WTC11 (cell line): ENCODE measurements around the gene TM9SF3. TPM values are rescaled to one million over a fixed set of nuclear protein-coding genes. Genes with fewer than 3 reads are reported as not detected.

ENCODE experiments used
- ATAC-seq: fragments of 200-7000 bp; cut with Tn5 transposase; 2 replicates; pipeline ENCODE4 v1.10.0; 2021; ENCODE audit warnings: mild to moderate bottlenecking, moderate library complexity
- CTCF ChIA-PET: fragments of 300-600 bp; sonication (Branson Sonifier 250); formaldehyde crosslinking; loops from one replicate; lab custom pipeline; 2021; ENCODE audit warnings: antibody characterized with exemption; lab: Charles Lee
- POLR2A ChIA-PET: fragments of 350-600 bp; sonication (Branson Sonifier 250); formaldehyde crosslinking; loops from one replicate; lab custom pipeline; 2021; ENCODE audit warnings: antibody characterized with exemption; lab: Charles Lee
- DNase-seq: peaks from one replicate; pipeline ENCODE4 v3.0.0; 2021; ENCODE audit warnings: low spot score
- H3K27ac Mint-ChIP-seq: 2 replicates; pipeline ENCODE4 v1.8.0; 2021; ENCODE audit warnings: mixed read lengths
- H3K27me3 Mint-ChIP-seq: 2 replicates; pipeline ENCODE4 v1.8.0; 2021; ENCODE audit warnings: low read depth, mild to moderate bottlenecking, moderate library complexity, mixed read lengths
- H3K36me3 Mint-ChIP-seq: 2 replicates; pipeline ENCODE4 v1.8.0; 2021; ENCODE audit warnings: mixed read lengths
- H3K4me1 Mint-ChIP-seq: 2 replicates; pipeline ENCODE4 v1.8.0; 2022; ENCODE audit warnings: mixed read lengths
- H3K4me3 Mint-ChIP-seq: 2 replicates; pipeline ENCODE4 v1.8.0; 2021; ENCODE audit warnings: mild to moderate bottlenecking, moderate library complexity, mixed read lengths
- H3K9me3 Mint-ChIP-seq: 2 replicates; pipeline ENCODE4 v1.8.0; 2021; ENCODE audit warnings: mixed read lengths
- ATF2 ChIP-seq: sonication (generic); formaldehyde crosslinking; IDR thresholded peaks from 2 replicates; pipeline ENCODE4 v1.8.1; 2022; ENCODE audit warnings: low read depth, missing genetic modification reagents, borderline replicate concordance
- CBFB ChIP-seq: sonication (generic); formaldehyde crosslinking; IDR thresholded peaks from 2 replicates; pipeline ENCODE4 v1.8.1; 2022; ENCODE audit warnings: mild to moderate bottlenecking, low read depth, missing genetic modification reagents
- ETV6 ChIP-seq: sonication (generic); formaldehyde crosslinking; IDR thresholded peaks from 2 replicates; pipeline ENCODE4 v1.8.1; 2022; ENCODE audit warnings: mild to moderate bottlenecking, missing genetic modification reagents
- FOXK1 ChIP-seq: sonication (generic); formaldehyde crosslinking; IDR thresholded peaks from 2 replicates; pipeline ENCODE4 v1.8.0; 2022; ENCODE audit warnings: mild to moderate bottlenecking, moderate library complexity, missing genetic modification reagents
- JAZF1 ChIP-seq: fragments of 250-450 bp; sonication (Bioruptor Pico); IDR thresholded peaks from 2 replicates; pipeline ENCODE4 v1.9.0; 2021; ENCODE audit warnings: moderate library complexity, mild to moderate bottlenecking, inconsistent platforms
- MAX ChIP-seq: sonication (generic); formaldehyde crosslinking; IDR thresholded peaks from 2 replicates; pipeline ENCODE4 v1.8.0; 2022; ENCODE audit warnings: mild to moderate bottlenecking, missing genetic modification reagents
- MYBL2 ChIP-seq: sonication (generic); formaldehyde crosslinking; IDR thresholded peaks from 2 replicates; pipeline ENCODE4 v1.8.1; 2023; ENCODE audit warnings: mild to moderate bottlenecking, moderate library complexity, missing genetic modification reagents
- NFE2L1 ChIP-seq: sonication (generic); formaldehyde crosslinking; IDR thresholded peaks from 2 replicates; pipeline ENCODE4 v1.8.1; 2023; ENCODE audit warnings: missing genetic modification reagents
- OVOL2 ChIP-seq: fragments of 250-450 bp; sonication (Bioruptor Pico); IDR thresholded peaks from 2 replicates; pipeline ENCODE4 v1.9.0; 2021; ENCODE audit warnings: mild to moderate bottlenecking, borderline replicate concordance
- SMAD3 ChIP-seq: sonication (generic); formaldehyde crosslinking; IDR thresholded peaks from 2 replicates; pipeline ENCODE4 v1.8.0; 2022; ENCODE audit warnings: missing genetic modification reagents, mild to moderate bottlenecking, borderline replicate concordance
- SOX15 ChIP-seq: fragments of 250-450 bp; sonication (Bioruptor Pico); IDR thresholded peaks from 2 replicates; pipeline ENCODE4 v1.9.0; 2021; ENCODE audit warnings: mild to moderate bottlenecking
- STAT6 ChIP-seq: sonication (generic); formaldehyde crosslinking; conservative IDR thresholded peaks from 2 replicates; pipeline ENCODE4 v1.8.1; 2023; ENCODE audit warnings: mild to moderate bottlenecking, low read depth, missing genetic modification reagents, moderate library complexity
- TEAD1 ChIP-seq: sonication (generic); formaldehyde crosslinking; IDR thresholded peaks from 2 replicates; pipeline ENCODE4 v1.8.0; 2022; ENCODE audit warnings: mild to moderate bottlenecking, missing genetic modification reagents
- ZNF416 ChIP-seq: fragments of 250-450 bp; sonication (Bioruptor Pico); IDR thresholded peaks from 2 replicates; pipeline ENCODE4 v1.9.0; 2021; ENCODE audit warnings: mild to moderate bottlenecking, inconsistent platforms
- ZNF423 ChIP-seq: fragments of 250-450 bp; sonication (Bioruptor Pico); IDR thresholded peaks from 2 replicates; pipeline ENCODE4 v2.1.2; 2022; ENCODE audit warnings: mild to moderate bottlenecking, moderate library complexity
- total RNA-seq: library from RNA; stranded (reverse); gene quantifications from 3 replicates; pipeline ENCODE4 v1.2.3, GENCODE V29; 2021
- TF ChIP-seq, protein P1 (sequence below): fragments of 200-600 bp; IDR thresholded peaks from 2 replicates; pipeline ENCODE4 v1.8.0; 2022; ENCODE audit warnings: antibody characterized with exemption
- TF ChIP-seq, protein P2 (sequence below): fragments of 250-450 bp; sonication (Bioruptor Pico); IDR thresholded peaks from 2 replicates; pipeline ENCODE4 v1.9.0; 2021; ENCODE audit warnings: mild to moderate bottlenecking

Gene TM9SF3
- total RNA-seq, 1 experiment from 2014 or later, result 116 TPM

DNA sequence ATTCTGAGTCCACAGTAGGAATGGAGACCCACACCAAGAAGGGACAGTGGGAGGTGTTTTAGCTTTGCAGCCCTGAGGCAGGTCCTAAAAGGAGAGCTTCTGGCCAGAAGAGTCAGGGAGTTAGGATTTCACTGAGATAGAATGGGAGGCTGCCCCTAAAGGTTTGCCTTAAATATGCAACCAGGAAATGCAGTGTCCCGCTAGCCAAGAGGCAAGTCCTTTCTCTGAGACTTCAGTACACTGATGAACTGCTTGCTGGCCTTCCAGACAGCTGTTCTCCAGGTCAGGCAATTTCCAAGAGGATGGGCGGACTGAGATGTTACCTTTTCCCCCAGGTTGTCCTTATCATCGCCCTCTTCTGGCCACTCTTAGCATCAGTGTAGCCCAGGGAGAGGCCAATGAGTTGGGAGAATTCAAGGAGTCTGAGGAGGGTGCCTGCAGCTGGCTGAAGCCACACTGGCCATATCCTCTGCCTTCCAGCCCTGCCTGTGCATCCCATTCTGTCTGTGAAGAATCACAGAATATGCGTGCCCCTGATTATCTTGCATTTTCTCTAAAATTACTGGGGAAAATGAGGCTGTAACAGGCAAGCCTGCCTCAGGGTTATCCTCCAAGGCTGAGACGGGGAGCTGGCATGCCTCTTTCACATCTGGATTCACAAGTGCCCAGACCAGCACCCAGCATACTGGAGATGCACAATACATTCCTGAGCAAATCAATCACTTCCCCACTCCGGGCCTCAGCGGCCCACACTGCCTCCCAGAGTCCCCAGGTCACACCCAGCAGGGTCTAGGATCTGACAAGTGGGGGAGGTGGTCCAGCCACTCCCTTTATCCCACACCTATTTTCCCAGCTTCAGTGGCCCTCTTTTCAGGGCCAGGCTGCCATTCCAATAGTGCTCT, 75.5 kb downstream of the TM9SF3 start:
- TF ChIP-seq, protein P1, sequence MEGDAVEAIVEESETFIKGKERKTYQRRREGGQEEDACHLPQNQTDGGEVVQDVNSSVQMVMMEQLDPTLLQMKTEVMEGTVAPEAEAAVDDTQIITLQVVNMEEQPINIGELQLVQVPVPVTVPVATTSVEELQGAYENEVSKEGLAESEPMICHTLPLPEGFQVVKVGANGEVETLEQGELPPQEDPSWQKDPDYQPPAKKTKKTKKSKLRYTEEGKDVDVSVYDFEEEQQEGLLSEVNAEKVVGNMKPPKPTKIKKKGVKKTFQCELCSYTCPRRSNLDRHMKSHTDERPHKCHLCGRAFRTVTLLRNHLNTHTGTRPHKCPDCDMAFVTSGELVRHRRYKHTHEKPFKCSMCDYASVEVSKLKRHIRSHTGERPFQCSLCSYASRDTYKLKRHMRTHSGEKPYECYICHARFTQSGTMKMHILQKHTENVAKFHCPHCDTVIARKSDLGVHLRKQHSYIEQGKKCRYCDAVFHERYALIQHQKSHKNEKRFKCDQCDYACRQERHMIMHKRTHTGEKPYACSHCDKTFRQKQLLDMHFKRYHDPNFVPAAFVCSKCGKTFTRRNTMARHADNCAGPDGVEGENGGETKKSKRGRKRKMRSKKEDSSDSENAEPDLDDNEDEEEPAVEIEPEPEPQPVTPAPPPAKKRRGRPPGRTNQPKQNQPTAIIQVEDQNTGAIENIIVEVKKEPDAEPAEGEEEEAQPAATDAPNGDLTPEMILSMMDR, result peak; percentile 33
- TF ChIP-seq OVOL2, result no peak
- TF ChIP-seq, all 79 proteins: peak for 1
- H3K9me3 Mint-ChIP-seq, result no peaks in the 10 kb centered on the region
- H3K4me3 Mint-ChIP-seq, result peak overlapping the region; percentile 77
- ATAC-seq, result peak; percentile 22
- H3K27me3 Mint-ChIP-seq, result peaks cover 40% of the 10 kb centered on the region
- peak; percentile 80 for DNase-seq
- no peak overlapping the region; the same call in 1 of the 2 replicates for H3K27ac Mint-ChIP-seq
- ChIA-PET CTCF (interaction anchor here (0.6 to 7.9 kb wide), 39 partner anchors 8 to 818 kb away, joined by 3 to 240 read pairs (median 4); partner anchors contain the start of genes TCTN3 and ZNF518A), POLR2A (no interaction called here)
- H3K4me1 Mint-ChIP-seq, result peaks cover 49% of the 10 kb centered on the region
- no peaks in the 10 kb centered on the region for H3K36me3 Mint-ChIP-seq

DNA sequence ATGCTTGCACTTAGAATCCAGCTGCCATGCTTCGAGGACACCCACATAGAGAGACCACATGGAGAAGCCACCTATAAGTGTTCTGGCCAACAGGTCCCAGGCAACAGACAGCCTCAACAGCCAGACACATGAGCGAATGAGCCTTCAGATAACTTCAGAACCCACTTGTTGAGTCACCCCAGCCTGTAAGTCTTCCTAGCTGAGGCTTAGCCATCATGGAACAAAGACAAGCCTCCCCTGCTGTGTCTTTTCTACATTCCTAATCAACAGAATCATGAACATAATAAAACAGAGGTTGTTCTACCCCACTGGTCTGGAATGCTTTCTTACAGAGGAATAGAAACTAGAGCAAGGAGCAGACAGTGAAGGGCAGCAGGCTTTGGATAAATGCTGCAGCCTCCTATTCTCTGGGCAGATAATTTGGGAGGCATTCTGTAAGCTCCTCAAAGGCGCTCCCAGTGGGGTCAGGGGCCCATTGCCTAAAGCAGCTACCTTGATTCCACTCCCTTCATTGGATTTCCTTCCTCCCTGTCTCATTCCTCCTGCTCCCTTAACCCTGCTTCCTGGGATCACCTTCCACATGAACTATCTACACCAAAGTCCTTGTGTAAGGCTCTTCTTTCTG, 77.7 kb downstream of the TM9SF3 start:
- Mint-ChIP-seq H3K36me3 (no peaks in the 10 kb centered on the region), H3K27ac (peak overlapping the region; percentile 97)
- peak; percentile 17 for ATAC-seq
- TF ChIP-seq JAZF1 (CRISPR knock-in tag) (no peak), ZNF423 (peak; percentile 29; the same call in 1 of the 2 replicates), TEAD1 (CRISPR knock-in tag) (peak; percentile 73; the same call in 1 of the 2 replicates), ATF2 (CRISPR knock-in tag) (no peak), ETV6 (peak; percentile 33; the same call in 1 of the 2 replicates)
- TF ChIP-seq, protein P2, sequence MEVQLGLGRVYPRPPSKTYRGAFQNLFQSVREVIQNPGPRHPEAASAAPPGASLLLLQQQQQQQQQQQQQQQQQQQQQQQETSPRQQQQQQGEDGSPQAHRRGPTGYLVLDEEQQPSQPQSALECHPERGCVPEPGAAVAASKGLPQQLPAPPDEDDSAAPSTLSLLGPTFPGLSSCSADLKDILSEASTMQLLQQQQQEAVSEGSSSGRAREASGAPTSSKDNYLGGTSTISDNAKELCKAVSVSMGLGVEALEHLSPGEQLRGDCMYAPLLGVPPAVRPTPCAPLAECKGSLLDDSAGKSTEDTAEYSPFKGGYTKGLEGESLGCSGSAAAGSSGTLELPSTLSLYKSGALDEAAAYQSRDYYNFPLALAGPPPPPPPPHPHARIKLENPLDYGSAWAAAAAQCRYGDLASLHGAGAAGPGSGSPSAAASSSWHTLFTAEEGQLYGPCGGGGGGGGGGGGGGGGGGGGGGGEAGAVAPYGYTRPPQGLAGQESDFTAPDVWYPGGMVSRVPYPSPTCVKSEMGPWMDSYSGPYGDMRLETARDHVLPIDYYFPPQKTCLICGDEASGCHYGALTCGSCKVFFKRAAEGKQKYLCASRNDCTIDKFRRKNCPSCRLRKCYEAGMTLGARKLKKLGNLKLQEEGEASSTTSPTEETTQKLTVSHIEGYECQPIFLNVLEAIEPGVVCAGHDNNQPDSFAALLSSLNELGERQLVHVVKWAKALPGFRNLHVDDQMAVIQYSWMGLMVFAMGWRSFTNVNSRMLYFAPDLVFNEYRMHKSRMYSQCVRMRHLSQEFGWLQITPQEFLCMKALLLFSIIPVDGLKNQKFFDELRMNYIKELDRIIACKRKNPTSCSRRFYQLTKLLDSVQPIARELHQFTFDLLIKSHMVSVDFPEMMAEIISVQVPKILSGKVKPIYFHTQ, result no peak
- TF ChIP-seq, all 79 proteins: peak for 3
- Mint-ChIP-seq H3K27me3 (peaks cover 24% of the 10 kb centered on the region), H3K4me3 (no peak overlapping the region), H3K4me1 (peaks cover 41% of the 10 kb centered on the region), H3K9me3 (no peaks in the 10 kb centered on the region)
- no peak for DNase-seq
- CTCF ChIA-PET, result interaction anchor here (1.0 to 7.9 kb wide), 13 partner anchors 13 to 572 kb away, joined by 3 to 240 read pairs (median 9); no protein-coding TSS in a partner anchor
- POLR2A ChIA-PET, result no interaction called here

DNA sequence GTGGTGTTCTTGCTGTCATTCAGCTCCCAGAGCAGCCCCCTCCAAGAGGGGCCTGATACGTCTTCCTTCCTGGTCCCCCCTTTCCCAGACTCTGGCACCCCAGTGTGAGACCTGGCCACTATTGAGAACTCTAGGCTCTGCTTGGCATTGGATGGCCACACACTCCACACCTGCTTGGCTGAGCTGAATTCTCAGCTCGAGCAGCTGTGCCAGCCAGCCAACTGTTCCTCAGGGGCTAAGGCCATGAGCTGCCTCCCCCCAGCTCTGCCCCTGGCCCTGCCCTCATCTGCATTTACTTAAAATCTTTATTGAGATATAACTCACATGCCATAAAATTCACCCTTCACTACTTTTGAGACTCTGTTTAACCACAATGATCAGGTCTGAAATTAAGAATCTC, 79.8 kb downstream of the TM9SF3 start:
- H3K4me3 Mint-ChIP-seq, result no peak overlapping the region
- peaks cover 15% of the 10 kb centered on the region for H3K27me3 Mint-ChIP-seq
- CTCF ChIA-PET, result interaction anchor here (0.6 to 0.9 kb wide), 3 partner anchors 28 to 110 kb away, joined by 3 to 4 read pairs (median 3); no protein-coding TSS in a partner anchor
- no peaks in the 10 kb centered on the region for H3K9me3 Mint-ChIP-seq
- POLR2A ChIA-PET, result no interaction called here
- no peak overlapping the region for H3K27ac Mint-ChIP-seq
- TF ChIP-seq NFE2L1 (CRISPR knock-in tag), result no peak
- TF ChIP-seq MYBL2 (CRISPR knock-in tag), result no peak
- TF ChIP-seq ZNF416, result no peak
- TF ChIP-seq SOX15 (CRISPR knock-in tag), result no peak
- no peak for TF ChIP-seq STAT6 (CRISPR knock-in tag)
- TF ChIP-seq SMAD3 (CRISPR knock-in tag), result no peak
- TF ChIP-seq CBFB (CRISPR knock-in tag), result no peak
- TF ChIP-seq FOXK1 (CRISPR knock-in tag), result no peak
- TF ChIP-seq MAX (CRISPR knock-in tag), result no peak
- DNase-seq, result no peak
- H3K4me1 Mint-ChIP-seq, result peaks cover 37% of the 10 kb centered on the region
- H3K36me3 Mint-ChIP-seq, result no peaks in the 10 kb centered on the region
- no peak for ATAC-seq
